Measurements from ENCODE around the gene ZNF548.

ZNF548 gene

GRCh38 chr19:57403737-57404563, 14.3 kb downstream of the ZNF548 start:
- DNase-seq, result no peak

GRCh38 chr19:57406516-57407123, 17.0 kb downstream of the ZNF548 start:
- DNase-seq, result peak; percentile 75

- peak; percentile 95 for DNase-seq
Observed at GRCh38 chr19:57410877-57411671, 21.4 kb downstream of the ZNF548 start, which contains the start of gene ZNF17. Gene ZNF17, plus strand, starts transcription at chr19:57411161. Its CDS starts 2,455 bp downstream, at chr19:57413616.

GRCh38 chr19:57419439-57419838, 29.8 kb downstream of the ZNF548 start:
- DNase-seq, result no peak

GRCh38 chr19:57421037-57421436, 31.4 kb downstream of the ZNF548 start:
- no peak for DNase-seq

GRCh38 chr19:57434386-57435061, 44.9 kb downstream of the ZNF548 start:
- no peak for DNase-seq

- DNase-seq, result peak; percentile 98
Observed at GRCh38 chr19:57435062-57435978, 45.7 kb downstream of the ZNF548 start, which contains the start of gene ZNF749. Gene ZNF749, plus strand, starts transcription at chr19:57435325. Its CDS starts 254 bp downstream, at chr19:57435579.

GRCh38 chr19:57436417-57436816, 46.8 kb downstream of the ZNF548 start:
- no peak for DNase-seq

- no peak for DNase-seq
Observed at GRCh38 chr19:57437931-57438330, 48.3 kb downstream of the ZNF548 start.

GRCh38 chr19:57438925-57439324, 49.3 kb downstream of the ZNF548 start:
- no peak for DNase-seq

GRCh38 chr19:57441979-57442752, 52.5 kb downstream of the ZNF548 start:
- DNase-seq, result no peak

- DNase-seq, result no peak
Observed at GRCh38 chr19:57443121-57443696, 53.6 kb downstream of the ZNF548 start.

- DNase-seq, result no peak
Observed at GRCh38 chr19:57452307-57452706, 62.7 kb downstream of the ZNF548 start.

Measured in stimulated activated CD4-positive, alpha-beta T cell treated with anti-CD3 and anti-CD28 coated beads, Interleukin-15, amount 100 ng/mL, for 24 hours (primary cell).